GM21423 (cell line): Measurements from ENCODE around the gene ADK.
"Not testable (repeated sequence)": the region's sequence is repeated elsewhere in the genome, so short reads cannot be mapped to it uniquely, and the experiment has no call there.

Experiments used
- ATAC-seq: cut with Tn5 transposase; IDR thresholded peaks from one replicate; pipeline ENCODE4 v1.9.1; 2021; ENCODE audit warnings: mild to moderate bottlenecking, moderate library complexity; ENCODE audit not compliant: unreplicated experiment

ADK gene

GRCh38 chr10:74523199-74523598, 372.2 kb downstream of the ADK start:
- no peak for ATAC-seq

DNA sequence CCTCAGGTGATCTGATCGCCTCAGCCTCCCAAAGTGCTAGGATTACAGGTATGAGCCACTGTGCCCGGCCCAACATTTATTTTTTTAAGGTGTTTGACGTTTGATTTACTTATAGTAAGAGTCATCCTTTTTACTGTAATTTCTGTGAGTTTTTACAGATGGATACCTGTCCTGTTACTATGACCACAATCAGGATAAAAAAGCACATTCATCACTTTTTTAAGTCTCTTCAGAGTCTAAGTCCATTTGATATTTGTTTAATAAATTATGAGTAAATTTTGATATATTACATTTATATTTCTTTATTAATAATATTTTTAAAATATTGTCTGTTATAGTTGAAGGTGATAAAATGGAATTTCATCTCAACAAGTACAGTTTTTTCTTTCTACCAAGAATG, 374.9 kb downstream of the ADK start:
- no peak for ATAC-seq

GRCh38 chr10:74527611-74528010, 376.6 kb downstream of the ADK start:
- not testable (repeated sequence) for ATAC-seq

DNA sequence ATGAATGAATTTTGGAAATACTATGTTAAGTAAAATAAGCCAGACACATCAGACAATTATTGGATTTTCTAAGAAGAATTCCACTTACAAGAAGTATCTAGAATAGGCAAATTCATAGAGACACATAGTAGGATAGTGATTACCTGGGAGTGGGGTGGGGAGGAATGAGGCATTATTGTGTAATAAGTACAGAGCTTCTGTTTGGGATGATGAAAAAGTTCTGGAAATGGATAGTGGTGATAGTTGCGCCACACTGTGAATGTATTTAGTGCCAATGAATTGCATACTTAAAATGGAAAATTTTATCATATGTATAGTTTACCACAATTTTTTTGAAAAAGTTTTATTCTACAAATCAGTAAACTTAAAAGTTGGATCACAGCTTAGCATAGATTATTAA, 378.2 kb downstream of the ADK start:
- ATAC-seq = no peak

GRCh38 chr10:74530981-74531380, 380.0 kb downstream of the ADK start:
- no peak for ATAC-seq

DNA sequence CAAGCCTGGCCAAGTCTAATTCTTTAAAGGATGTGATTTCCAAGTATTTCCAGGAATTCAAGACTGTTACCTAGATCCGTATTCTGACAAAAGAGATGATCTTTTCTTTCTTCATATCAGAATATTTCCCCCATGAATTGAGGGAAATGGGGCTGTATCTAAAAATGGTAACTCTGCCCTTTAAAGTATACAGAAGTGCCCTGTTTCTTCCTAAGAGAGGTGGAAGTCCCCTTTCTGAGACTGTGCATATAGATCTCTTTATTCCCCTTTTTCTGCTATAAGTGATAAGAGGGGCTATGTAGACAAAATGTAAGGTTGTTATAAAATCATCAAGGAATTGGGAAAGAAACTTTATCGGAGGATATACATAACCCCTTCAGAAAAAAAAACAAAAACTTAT, 388.3 kb downstream of the ADK start:
- ATAC-seq = no peak

GRCh38 chr10:74541375-74541774, 390.4 kb downstream of the ADK start:
- ATAC-seq = no peak

DNA sequence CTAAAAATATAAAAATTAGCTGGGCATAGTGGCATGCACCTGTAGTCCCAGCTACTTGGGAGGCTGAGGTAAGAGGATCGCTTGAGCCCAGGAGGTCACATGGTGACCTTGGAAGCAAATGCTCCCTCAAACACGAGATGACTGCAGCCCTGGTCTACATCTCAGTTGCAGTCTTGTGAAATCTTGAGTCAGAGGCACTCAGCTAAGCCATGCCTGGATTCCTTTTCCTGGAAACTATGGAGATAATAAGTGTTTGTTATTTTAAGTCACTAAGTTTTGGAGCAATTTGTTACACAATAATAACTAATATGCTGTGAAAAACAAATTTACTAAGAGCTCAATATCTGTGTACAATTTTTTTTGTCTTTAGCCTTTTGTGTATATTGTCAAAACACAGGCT, 391.1 kb downstream of the ADK start:
- ATAC-seq = no peak

DNA sequence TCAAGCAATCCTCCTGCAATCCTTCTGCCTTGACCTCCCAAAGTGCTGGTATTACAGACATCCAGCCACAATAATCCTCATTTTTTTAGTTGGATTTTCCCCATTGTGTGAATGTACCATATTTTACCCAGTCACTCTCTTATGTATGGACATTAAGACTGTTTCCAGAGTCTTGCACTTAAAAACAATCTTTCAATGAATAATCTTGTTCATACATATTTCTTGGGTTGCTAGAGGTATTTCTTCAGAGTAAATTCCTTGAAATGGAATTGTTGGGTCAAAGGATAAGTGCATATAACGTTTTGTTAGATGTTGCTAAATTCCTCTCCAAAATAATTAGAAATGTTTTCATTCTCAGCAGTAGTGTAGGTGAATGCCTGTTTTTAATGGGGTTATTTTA, 392.3 kb downstream of the ADK start:
- no peak for ATAC-seq

DNA sequence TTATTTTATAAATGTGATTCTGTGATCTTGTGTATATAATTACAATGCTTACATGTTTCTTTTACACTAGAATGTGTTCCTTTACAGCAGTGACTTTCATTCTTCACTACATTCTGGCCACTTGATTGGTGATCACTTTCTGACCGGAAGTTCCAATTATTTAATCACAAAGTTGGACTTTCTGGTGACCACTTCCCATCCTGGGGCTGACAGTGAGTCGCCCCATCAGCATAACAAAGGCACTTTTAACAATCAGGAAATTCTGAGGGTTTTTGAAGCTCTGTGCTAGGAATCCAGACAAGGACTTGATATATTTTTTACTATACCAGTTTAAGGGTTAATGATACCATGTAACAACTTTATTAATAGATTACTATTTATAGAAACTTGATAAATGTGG, 393.1 kb downstream of the ADK start:
- ATAC-seq = no peak

GRCh38 chr10:74548676-74549075, 397.7 kb downstream of the ADK start:
- ATAC-seq = no peak

- ATAC-seq = no peak
These were observed 405.2 kb downstream of the ADK start for GRCh38 chr10:74556072-74556705.

- no peak for ATAC-seq
These were observed 406.1 kb downstream of the ADK start for GRCh38 chr10:74557098-74557497.

- ATAC-seq = no peak
These were observed 407.4 kb downstream of the ADK start for GRCh38 chr10:74558403-74558802.

DNA sequence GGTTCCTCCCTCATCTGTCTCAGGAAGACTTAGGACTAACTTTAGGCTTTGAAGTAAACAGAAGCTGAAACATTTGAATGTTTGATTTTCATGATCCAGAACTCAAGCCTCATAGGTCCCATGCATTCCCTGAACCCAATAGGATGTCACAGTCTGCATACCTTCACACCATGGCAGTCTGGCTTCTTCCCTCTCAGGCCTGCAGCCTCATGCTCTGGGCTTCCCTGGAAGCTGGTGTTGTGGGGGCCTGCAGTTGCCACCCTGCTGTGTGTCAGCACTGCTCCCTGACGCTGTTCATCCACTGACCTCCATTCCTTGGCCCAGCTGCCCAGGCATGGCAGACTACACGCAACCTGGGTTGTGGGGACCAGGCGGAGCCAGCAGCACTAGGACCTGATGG, 407.9 kb downstream of the ADK start:
- no peak for ATAC-seq

DNA sequence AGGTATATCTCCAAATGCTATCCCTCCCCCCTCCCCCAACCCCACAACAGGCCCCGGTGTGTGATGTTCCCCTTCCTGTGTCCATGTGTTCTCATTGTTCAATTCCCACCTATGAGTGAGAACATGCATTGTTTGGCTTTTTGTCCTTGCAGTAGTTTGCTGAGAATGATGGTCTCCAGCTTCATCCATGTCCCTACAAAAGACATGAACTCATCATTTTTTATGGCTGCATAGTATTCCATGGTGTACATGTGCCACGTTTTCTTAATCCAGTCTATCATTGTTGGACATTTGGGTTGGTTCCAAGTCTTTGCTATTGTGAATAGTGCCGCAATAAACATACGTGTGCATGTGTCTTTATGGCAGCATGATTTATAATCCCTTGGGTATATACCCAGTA, 417.9 kb downstream of the ADK start:
- ATAC-seq = not testable (repeated sequence)

DNA sequence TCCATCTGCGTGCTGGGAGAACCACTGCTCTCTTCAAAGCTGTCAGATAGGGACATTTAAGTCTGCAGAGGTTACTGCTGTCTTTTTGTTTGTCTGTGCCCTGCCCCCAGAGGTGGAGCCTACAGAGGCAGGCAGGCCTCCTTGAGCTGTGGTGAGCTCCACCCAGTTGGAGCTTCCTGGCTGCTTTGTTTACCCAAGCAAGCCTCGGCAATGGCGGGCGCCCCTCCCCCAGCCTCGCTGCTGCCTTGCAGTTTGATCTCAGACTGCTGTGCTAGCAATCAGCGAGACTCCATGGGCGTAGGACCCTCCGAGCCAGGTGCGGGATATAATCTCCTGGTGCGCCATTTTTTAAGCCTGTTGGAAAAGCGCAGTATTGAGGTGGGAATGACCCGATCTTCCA, 422.5 kb downstream of the ADK start:
- not testable (repeated sequence) for ATAC-seq

GRCh38 chr10:74575191-74575720, 424.2 kb downstream of the ADK start:
- ATAC-seq = no peak

DNA sequence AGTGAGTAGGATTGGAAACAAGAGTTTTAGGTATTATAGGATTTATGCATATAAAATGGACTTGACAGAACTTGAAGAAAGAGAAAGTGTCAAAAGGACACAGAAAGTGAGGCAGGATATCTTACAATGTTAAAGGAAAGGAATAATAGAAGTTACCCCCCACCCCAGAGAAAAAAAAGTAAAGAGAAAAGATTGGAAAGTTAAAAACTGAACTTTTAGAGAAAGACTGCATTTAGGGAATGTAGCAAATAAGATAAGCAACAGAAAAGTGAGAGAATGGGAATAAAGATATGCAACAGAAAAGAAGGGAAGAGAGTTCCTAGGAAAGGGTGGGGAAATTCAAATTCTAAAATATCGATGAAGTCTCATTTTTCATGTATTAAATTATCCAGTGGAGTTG, 424.9 kb downstream of the ADK start:
- ATAC-seq = no peak

- no peak for ATAC-seq
These were observed 425.6 kb downstream of the ADK start for GRCh38 chr10:74576586-74576985.

DNA sequence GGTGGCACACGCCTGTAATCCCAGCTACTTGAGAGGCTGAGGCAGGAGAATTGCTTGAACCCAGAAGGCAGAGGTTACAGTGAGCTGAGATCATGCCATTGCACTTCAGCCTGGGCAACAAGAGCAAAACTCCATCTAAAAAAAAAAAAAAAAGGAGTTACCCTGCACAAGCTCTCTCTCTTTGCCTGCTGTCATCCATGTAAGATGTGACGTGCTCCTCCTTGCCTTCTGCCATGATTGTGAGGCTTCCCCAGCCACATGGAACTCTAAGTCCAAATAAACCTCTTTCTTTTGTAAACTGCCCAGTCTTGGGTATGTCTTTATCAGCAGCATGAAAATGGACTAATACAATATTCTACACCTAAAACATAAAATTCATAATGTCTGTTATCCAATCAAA, 429.4 kb downstream of the ADK start:
- not testable (repeated sequence) for ATAC-seq

DNA sequence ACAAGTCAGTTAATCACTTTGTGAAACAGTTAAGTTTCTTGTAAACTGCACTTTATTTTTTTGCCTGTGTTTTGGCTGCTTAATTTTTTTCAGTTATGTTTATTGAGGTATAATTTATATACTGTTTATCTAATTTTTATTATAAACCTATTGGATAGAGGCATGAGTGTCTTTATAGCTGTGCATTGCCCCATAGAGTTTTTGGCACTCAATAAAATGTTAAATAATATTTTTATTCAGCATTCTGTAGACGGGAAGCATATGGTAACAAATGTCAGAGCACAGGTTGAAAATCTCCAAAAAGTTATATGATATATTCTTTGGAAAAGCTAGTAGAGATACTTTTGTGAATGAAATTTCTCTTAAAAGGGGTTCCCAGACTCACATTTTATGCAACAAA, 431.5 kb downstream of the ADK start:
- no peak for ATAC-seq
